SU-DHL-6 (cell line): ENCODE results near the gene NPAS1.

Experiments used
- H2AFZ ChIP-seq: fragments of 200-600 bp; sonication (generic); 2 replicates; pipeline ENCODE4 v1.6.1; 2014; ENCODE audit warnings: low read depth, mild to moderate bottlenecking, moderate library complexity, mixed read lengths, antibody characterized with exemption, low read length; ENCODE audit not compliant: severe bottlenecking
- H3F3A ChIP-seq: fragments of 200-600 bp; shearing (Covaris generic); 2 replicates; pipeline ENCODE4 v1.6.0; 2016; ENCODE audit warnings: antibody characterized with exemption, mild to moderate bottlenecking; ENCODE audit not compliant: insufficient read depth
- H3K27ac ChIP-seq: fragments of 200-600 bp; sonication (generic); 2 replicates; pipeline ENCODE4 v1.5.1; 2016; ENCODE audit warnings: low read depth, mild to moderate bottlenecking, low read length, moderate library complexity, mixed read lengths
- H3K27me3 ChIP-seq: fragments of 200-600 bp; sonication (generic), shearing (Covaris generic); 2 replicates; pipeline ENCODE4 v1.6.0; 2014; ENCODE audit warnings: mild to moderate bottlenecking, low read length
- H3K36me3 ChIP-seq: fragments of 200-600 bp; sonication (generic); 2 replicates; pipeline ENCODE4 v1.6.1; 2014; ENCODE audit warnings: mild to moderate bottlenecking, low read length, mixed read lengths
- H3K4me2 ChIP-seq: fragments of 300-600, 200-600 bp; shearing (Covaris generic), sonication (generic); 2 replicates; pipeline ENCODE4 v1.6.0; 2014; ENCODE audit warnings: low read length, low read depth, mild to moderate bottlenecking; ENCODE audit not compliant: poor library complexity, severe bottlenecking
- H3K4me3 ChIP-seq: fragments of 200-600 bp; sonication (generic); 2 replicates; pipeline ENCODE4 v1.5.1; 2014; ENCODE audit warnings: antibody characterized with exemption, low read length, mild to moderate bottlenecking, mixed read lengths; ENCODE audit not compliant: insufficient read depth, poor library complexity, severe bottlenecking
- H3K79me2 ChIP-seq: fragments of 200-600 bp; sonication (generic); 2 replicates; pipeline ENCODE4 v1.6.1; 2014; ENCODE audit warnings: mild to moderate bottlenecking, low read length, moderate library complexity; ENCODE audit not compliant: insufficient read depth
- H3K9ac ChIP-seq: fragments of 200-600 bp; sonication (generic); 2 replicates; pipeline ENCODE4 v1.7.0; 2014; ENCODE audit warnings: mild to moderate bottlenecking, low read length
- H3K9me2 ChIP-seq: fragments of 200-600 bp; sonication (generic); replicated peaks from 2 replicates; pipeline ENCODE4 v1.6.1; 2014; ENCODE audit warnings: low read length; ENCODE audit not compliant: insufficient read depth
- H3K9me3 ChIP-seq: fragments of 200-600 bp; sonication (generic); 2 replicates; pipeline ENCODE4 v1.6.1; 2014; ENCODE audit warnings: low read length, mixed read lengths; ENCODE audit not compliant: insufficient read depth
- H4K20me1 ChIP-seq: fragments of 200-600 bp; sonication (generic); 2 replicates; pipeline ENCODE4 v1.6.1; 2014; ENCODE audit warnings: low read depth, mild to moderate bottlenecking, antibody characterized with exemption, low read length, moderate library complexity, mixed read lengths
- CTCF ChIP-seq: fragments of 200-600 bp; sonication (generic); IDR thresholded peaks from one replicate; pipeline ENCODE4 v1.5.1; 2017; ENCODE audit warnings: antibody characterized with exemption, mild to moderate bottlenecking, low read length, moderate library complexity; ENCODE audit not compliant: insufficient read depth, poor library complexity, severe bottlenecking
- EZH2phosphoT487 ChIP-seq: fragments of 200-600 bp; sonication (generic), shearing (Covaris generic); conservative IDR thresholded peaks from 2 replicates; pipeline ENCODE4 v1.6.1; 2018; ENCODE audit warnings: mild to moderate bottlenecking, antibody characterized with exemption, low read length, moderate library complexity, mixed read lengths

Gene NPAS1

GRCh38 chr19:47093254-47093653 is 73.6 kb downstream of the NPAS1 start:
- H4K20me1 ChIP-seq = no peaks in the 10 kb centered on the region; the same call in 1 of the 2 replicates
- no peak overlapping the region for H3K27ac ChIP-seq
- no peak overlapping the region for H2AFZ ChIP-seq
- no peak overlapping the region for H3K4me3 ChIP-seq
- H3K9me3 ChIP-seq = no peaks in the 10 kb centered on the region
- no peak overlapping the region for H3K4me2 ChIP-seq
- H3K79me2 ChIP-seq = peaks cover 51% of the 10 kb centered on the region
- H3K9ac ChIP-seq = no peak overlapping the region
- H3F3A ChIP-seq = no peaks in the 10 kb centered on the region
- 0 out of 2 replicates have a peak, but pooled peaks cover 2% of the 10 kb centered on the region for H3K36me3 ChIP-seq
- H3K9me2 ChIP-seq = no peaks in the 10 kb centered on the region
- TF ChIP-seq EZH2phosphoT487 (no peak), CTCF (no peak)
- no peaks in the 10 kb centered on the region for H3K27me3 ChIP-seq

GRCh38 chr19:47093841-47094240 is 74.2 kb downstream of the NPAS1 start:
- H3K4me3 ChIP-seq = no peak overlapping the region
- TF ChIP-seq EZH2phosphoT487 (no peak), CTCF (no peak)
- 0 out of 2 replicates have a peak, but pooled peaks cover 2% of the 10 kb centered on the region for H3K36me3 ChIP-seq
- H3K27ac ChIP-seq = no peak overlapping the region
- no peaks in the 10 kb centered on the region for H3K9me2 ChIP-seq
- H2AFZ ChIP-seq = no peak overlapping the region
- H3K27me3 ChIP-seq = no peaks in the 10 kb centered on the region
- no peaks in the 10 kb centered on the region; the same call in 1 of the 2 replicates for H4K20me1 ChIP-seq
- H3K4me2 ChIP-seq = no peak overlapping the region
- peaks cover 57% of the 10 kb centered on the region for H3K79me2 ChIP-seq
- no peaks in the 10 kb centered on the region for H3F3A ChIP-seq
- no peaks in the 10 kb centered on the region for H3K9me3 ChIP-seq
- no peak overlapping the region for H3K9ac ChIP-seq

GRCh38 chr19:47094557-47095475 is 75.2 kb downstream of the NPAS1 start:
- H3K27ac ChIP-seq = no peak overlapping the region
- H3K27me3 ChIP-seq = no peaks in the 10 kb centered on the region
- H3K9me3 ChIP-seq = no peaks in the 10 kb centered on the region
- H2AFZ ChIP-seq = no peak overlapping the region
- H3K4me3 ChIP-seq = no peak overlapping the region
- no peak for TF ChIP-seq EZH2phosphoT487
- no peak for TF ChIP-seq CTCF
- 0 out of 2 replicates have a peak, but pooled peaks cover 2% of the 10 kb centered on the region for H3K36me3 ChIP-seq
- H3K4me2 ChIP-seq = no peak overlapping the region
- no peak overlapping the region for H3K9ac ChIP-seq
- peaks cover 66% of the 10 kb centered on the region for H3K79me2 ChIP-seq
- H3F3A ChIP-seq = no peaks in the 10 kb centered on the region
- H4K20me1 ChIP-seq = peaks cover 2% of the 10 kb centered on the region; the same call in 1 of the 2 replicates
- no peaks in the 10 kb centered on the region for H3K9me2 ChIP-seq
